Sigmoid colon (tissue), 7 donors: ENCODE results near the gene OR52I1. TPM values are rescaled to one million over a fixed set of nuclear protein-coding genes. Genes with fewer than 3 reads are reported as not detected.

Experiments
- DNase-seq: peaks from one replicate; pipeline ENCODE4 v3.0.0-alpha.2; 2019
- H3K27ac ChIP-seq, 4 donors: fragments of 200-600 bp; sonication (generic); one replicate each; pipeline ENCODE4 v1.5.1; 2016 to 2019; ENCODE audit warnings: mild to moderate bottlenecking in 1 of 4
- H3K27me3 ChIP-seq, 3 donors: fragments of 200-600 bp; sonication (generic); one replicate each; pipeline ENCODE4 v1.5.1; 2019; ENCODE audit warnings: mild to moderate bottlenecking in 1 of 3
- H3K36me3 ChIP-seq, 4 donors: fragments of 200-600 bp; sonication (generic); one replicate each; pipeline ENCODE4 v1.5.1; 2016 to 2019
- H3K4me1 ChIP-seq, 4 donors: fragments of 200-600 bp; sonication (generic); one replicate each; pipeline ENCODE4 v1.5.1; 2017 to 2019
- H3K4me3 ChIP-seq, 4 donors: fragments of 200-600 bp; sonication (generic); one replicate each; pipeline ENCODE4 v1.5.1; 2017 to 2019; ENCODE audit warnings: mild to moderate bottlenecking in 2 of 4, moderate library complexity in 1 of 4
- H3K9me3 ChIP-seq, 4 donors: fragments of 200-600 bp in 3 of 4; sonication (generic) in 3 of 4; one replicate each; pipeline versions ENCODE4 v1.5.1 to v1.6.1; 2013 to 2019
- CTCF ChIP-seq, 4 experiments: fragments of 450-650 bp in 3 of 4; fragments of 200-600 bp in 1 of 4; IDR thresholded peaks; one replicate each; pipeline ENCODE4 v1.5.1; 2016 to 2019; ENCODE audit warnings: antibody characterized with exemption in 4 of 4, mild to moderate bottlenecking in 3 of 4, moderate library complexity in 2 of 4
- EP300 ChIP-seq, 4 donors: sonication (generic); formaldehyde crosslinking; IDR thresholded peaks; one replicate each; pipeline ENCODE4 v1.6.1; 2017; ENCODE audit warnings: antibody characterized with exemption in 4 of 4
- POLR2A ChIP-seq, 2 donors: fragments of 450-650 bp; IDR thresholded peaks; one replicate each; pipeline ENCODE4 v1.6.1; 2016; ENCODE audit warnings: antibody characterized with exemption in 2 of 2, mild to moderate bottlenecking in 2 of 2, moderate library complexity in 2 of 2
- POLR2AphosphoS5 ChIP-seq, 4 donors: sonication (generic); formaldehyde crosslinking; IDR thresholded peaks; one replicate each; pipeline ENCODE4 v1.6.1; 2017; ENCODE audit warnings: antibody characterized with exemption in 4 of 4
- WGBS, 2 donors: extraction: QIAGEN DNeasy Blood & Tissue Kit; methylation state at CpG; one replicate each; pipeline ENCODE4 v1.1.7; 2013; 5-methylcytosine and 5-hydroxymethylcytosine counted together
- intact Hi-C: fragments of 100-400 bp; cut with DNase I; formaldehyde crosslinking; loops from one replicate; pipeline ENCODE4 v1.15.1; 2023
- polyA plus RNA-seq, 3 donors: library from polyadenylated mRNA; stranded (reverse); fragments of 200-250 nt; gene quantifications; one replicate each; pipeline ENCODE4 v1.2.3, GENCODE V29; 2013
- total RNA-seq, 4 donors: library from RNA; depleted of rRNA; stranded (reverse); fragments of >200 nt; gene quantifications; one replicate each; pipeline ENCODE4 v1.1.0, GENCODE V29; 2016
- donor health status: healthy with polysubstance abuse.
- donor health status: Bipolar disorder and iron deficiency.
- donor health status: healthy.

OR52I1 gene
- total RNA-seq = not detected
- polyA plus RNA-seq = not detected

- Histone ChIP-seq H3K4me3 (no peak within 1 kb of the TSS), H3K27ac (no peak within 1 kb of the TSS), H3K4me1 (no peaks in the 10 kb centered on the region), H3K36me3 (peaks cover 0 to 27% (median 3%) of the 10 kb centered on the region in 4 donors), H3K9me3 (no peaks in the 10 kb centered on the region), H3K27me3 (no peaks in the 10 kb centered on the region)
- DNase-seq = no peak
- TF ChIP-seq POLR2AphosphoS5 (IDR thresholded peaks at IDR 0.05) = no peak
- TF ChIP-seq EP300 (IDR thresholded peaks at IDR 0.05) = no peak
- no peak for TF ChIP-seq POLR2A (IDR thresholded peaks at IDR 0.05)
- TF ChIP-seq CTCF (IDR thresholded peaks at IDR 0.05) = no peak
- intact Hi-C loops = no loop called here
- 83 to 92% methylated on average over 1 of the region's 1 CpG for WGBS, 2 donors
These were observed at the start of gene OR52I1 for GRCh38 chr11:4593739-4594138. Gene OR52I1, plus strand, starts transcription at chr11:4594039. Its CDS starts 0 bp downstream, at chr11:4594039.

GRCh38 chr11:4544891-4545290 lies 48.9 kb upstream of the OR52I1 start, which contains the start of gene OR52M1:
Gene OR52M1, plus strand, starts transcription at chr11:4545191. Its CDS starts 0 bp downstream, at chr11:4545191.
- no peaks in the 10 kb centered on the region for H3K27me3 ChIP-seq
- H3K4me1 ChIP-seq = no peaks in the 10 kb centered on the region
- intact Hi-C loops = no loop called here
- H3K36me3 ChIP-seq = no peaks in the 10 kb centered on the region
- no peak for DNase-seq
- TF ChIP-seq POLR2A (IDR thresholded peaks at IDR 0.05) (no peak), CTCF (IDR thresholded peaks at IDR 0.05) (no peak), EP300 (IDR thresholded peaks at IDR 0.05) (no peak), POLR2AphosphoS5 (IDR thresholded peaks at IDR 0.05) (no peak)
- H3K27ac ChIP-seq = no peak within 1 kb of the TSS
- no peak within 1 kb of the TSS for H3K4me3 ChIP-seq
- 90 to 92% methylated on average over 5 of the region's 5 CpGs for WGBS, 2 donors
- no peaks in the 10 kb centered on the region for H3K9me3 ChIP-seq

GRCh38 chr11:4546878-4547277 lies 47.0 kb upstream of the OR52I1 start:
- intact Hi-C loops = no loop called here
- no peaks in the 10 kb centered on the region for H3K36me3 ChIP-seq
- TF ChIP-seq POLR2A (IDR thresholded peaks at IDR 0.05) (no peak), CTCF (IDR thresholded peaks at IDR 0.05) (no peak), POLR2AphosphoS5 (IDR thresholded peaks at IDR 0.05) (no peak), EP300 (IDR thresholded peaks at IDR 0.05) (no peak)
- no peaks in the 10 kb centered on the region for H3K4me1 ChIP-seq
- WGBS, 2 donors = 12 to 73% methylated on average over 1 of the region's 1 CpG
- no peak for DNase-seq
- H3K4me3 ChIP-seq = no peak overlapping the region
- no peak overlapping the region for H3K27ac ChIP-seq
- no peaks in the 10 kb centered on the region for H3K27me3 ChIP-seq
- peaks cover 0 to 5% (median 1%) of the 10 kb centered on the region in 4 donors for H3K9me3 ChIP-seq

GRCh38 chr11:4547416-4547815 lies 46.4 kb upstream of the OR52I1 start:
- no peak for DNase-seq
- no peak overlapping the region for H3K27ac ChIP-seq
- TF ChIP-seq POLR2A (IDR thresholded peaks at IDR 0.05) (no peak), CTCF (IDR thresholded peaks at IDR 0.05) (no peak), EP300 (IDR thresholded peaks at IDR 0.05) (no peak), POLR2AphosphoS5 (IDR thresholded peaks at IDR 0.05) (no peak)
- intact Hi-C loops = no loop called here
- H3K4me1 ChIP-seq = no peaks in the 10 kb centered on the region
- H3K4me3 ChIP-seq = no peak overlapping the region
- H3K36me3 ChIP-seq = no peaks in the 10 kb centered on the region
- no peaks in the 10 kb centered on the region for H3K27me3 ChIP-seq
- peaks cover 0 to 5% (median 1%) of the 10 kb centered on the region in 4 donors for H3K9me3 ChIP-seq
- 73 to 79% methylated on average over 4 of the region's 4 CpGs for WGBS, 2 donors
